GM12878 (cell line): ENCODE results near the gene SMO. TPM values are rescaled to one million over a fixed set of nuclear protein-coding genes. Genes with fewer than 3 reads are reported as not detected.

ENCODE experiments used
- ATAC-seq: fragments of 200-7000 bp; cut with Tn5 transposase; 3 replicates; pipeline ENCODE4 v1.9.1; 2020; ENCODE audit warnings: mild to moderate bottlenecking, moderate library complexity
- BruUV-seq: library from RNA; stranded (reverse); fragments of 400-500 nt; replicated peaks from 2 replicates; lab custom pipeline; 2021; lab: Mats Ljungman, UMichigan
- CTCF ChIA-PET: fragments of 300-600 bp; sonication (Branson Sonifier 250); formaldehyde crosslinking; extraction: SDS; loops from one replicate; lab custom pipeline; 2021; ENCODE audit warnings: inconsistent platforms; lab: Yijun Ruan, JAX
- POLR2A ChIA-PET: fragments of 350-600 bp; formaldehyde crosslinking; extraction: SDS; loops from one replicate; lab custom pipeline; 2021; ENCODE audit warnings: inconsistent platforms; lab: Charles Lee
- RAD21 ChIA-PET: fragments of 300-600 bp; sonication (Branson Sonifier 250); formaldehyde crosslinking; loops from one replicate; lab custom pipeline; 2023; ENCODE audit warnings: antibody characterized with exemption; ENCODE audit not compliant: unreplicated experiment; lab: Charles Lee
- SMC1A ChIA-PET: fragments of 300-600 bp; sonication (Branson Sonifier 250); formaldehyde crosslinking; loops from one replicate; lab custom pipeline; 2023; ENCODE audit not compliant: unreplicated experiment, uncharacterized antibody; lab: Charles Lee
- DNase-seq: peaks from one replicate; pipeline ENCODE4 v3.0.0-alpha.2; 2011; ENCODE audit warnings: low read depth, low spot score
- FAIRE-seq: peaks from 3 replicates; lab custom pipeline; 2011; peaks lifted over from hg19 to GRCh38; lab: Jason Lieb, UNC
- H2AFZ ChIP-seq: 2 replicates; pipeline ENCODE4 v1.6.0; 2011; ENCODE audit warnings: low read depth, low read length, control low read depth; ENCODE audit not compliant: control insufficient read depth
- H3K27ac ChIP-seq: 2 replicates; pipeline ENCODE4 v1.5.1; 2011; ENCODE audit warnings: control low read depth; ENCODE audit not compliant: control insufficient read depth, insufficient read depth
- H3K27me3 ChIP-seq, 2 experiments: replicated peaks in 1 of 2; 2 replicates each; pipeline versions ENCODE4 v1.6.0 to v1.6.1; 2011; ENCODE audit warnings: low read length in 1 of 2; ENCODE audit not compliant: control insufficient read depth in 2 of 2, insufficient read depth in 2 of 2
- H3K36me3 ChIP-seq, 2 experiments: 2 replicates each; pipeline ENCODE4 v1.5.1; 2011; ENCODE audit warnings: low read length in 1 of 2; ENCODE audit not compliant: control insufficient read depth in 2 of 2, insufficient read depth in 2 of 2
- H3K4me1 ChIP-seq: 2 replicates; pipeline ENCODE4 v1.6.1; 2011; ENCODE audit warnings: mild to moderate bottlenecking, low read length, moderate library complexity, mixed read lengths; ENCODE audit not compliant: control insufficient read depth, insufficient read depth
- H3K4me2 ChIP-seq: 2 replicates; pipeline ENCODE4 v1.6.0; 2011; ENCODE audit warnings: control low read depth; ENCODE audit not compliant: control insufficient read depth, insufficient read depth
- H3K4me3 ChIP-seq: fragments of 200-600 bp; sonication (generic); 2 replicates; pipeline ENCODE4 v1.5.1; 2016
- H3K79me2 ChIP-seq: 2 replicates; pipeline ENCODE4 v1.6.0; 2011; ENCODE audit warnings: low read length; ENCODE audit not compliant: control insufficient read depth, insufficient read depth
- H3K9ac ChIP-seq: 2 replicates; pipeline ENCODE4 v1.8.0; 2011; ENCODE audit warnings: low read length, control low read depth, mixed read lengths; ENCODE audit not compliant: control insufficient read depth, insufficient read depth
- H3K9me3 ChIP-seq: replicated peaks from 3 replicates; pipeline ENCODE4 v1.5.1; 2011; ENCODE audit warnings: mild to moderate bottlenecking, low read length; ENCODE audit not compliant: control insufficient read depth, insufficient read depth
- H4K20me1 ChIP-seq: 2 replicates; pipeline ENCODE4 v1.6.0; 2011; ENCODE audit not compliant: control insufficient read depth, insufficient read depth
- ATF2 ChIP-seq: IDR thresholded peaks from 2 replicates; pipeline ENCODE4 v1.6.1; 2012; ENCODE audit warnings: low read length, inconsistent platforms
- CBFB ChIP-seq: IDR thresholded peaks from 2 replicates; pipeline ENCODE4 v1.6.1; 2016; ENCODE audit warnings: antibody characterized with exemption, low read depth
- CBX5 ChIP-seq: sonication (generic); IDR thresholded peaks from 2 replicates; pipeline ENCODE4 v1.6.1; 2016; ENCODE audit warnings: low read depth, moderate library complexity, mild to moderate bottlenecking, inconsistent platforms
- CEBPB ChIP-seq, 2 experiments: fragments of 150-350 bp in 1 of 2; IDR thresholded peaks; 2 replicates each; pipeline ENCODE4 v1.6.1; 2012 to 2014; ENCODE audit warnings: low read depth in 2 of 2, low read length in 2 of 2, borderline replicate concordance in 1 of 2, inconsistent platforms in 1 of 2
- CHD4 ChIP-seq: fragments of 200-600 bp; sonication (generic); IDR thresholded peaks from 2 replicates; pipeline ENCODE4 v1.6.1; 2016; ENCODE audit warnings: mild to moderate bottlenecking
- EED ChIP-seq: sonication (generic); IDR thresholded peaks from 2 replicates; pipeline ENCODE4 v1.6.1; 2016; ENCODE audit warnings: antibody characterized with exemption, low read depth
- EZH2 ChIP-seq: IDR thresholded peaks from 2 replicates; pipeline ENCODE4 v1.6.1; 2012; ENCODE audit warnings: low read depth, mild to moderate bottlenecking, control low read depth, inconsistent platforms, low read length, borderline replicate concordance; ENCODE audit not compliant: control insufficient read depth
- FOS ChIP-seq: IDR thresholded peaks from 3 replicates; pipeline ENCODE4 v1.6.1; 2011; ENCODE audit warnings: borderline replicate concordance; ENCODE audit not compliant: insufficient read length; ENCODE audit errors: extremely low read depth
- MEF2A ChIP-seq: IDR thresholded peaks from 2 replicates; pipeline ENCODE4 v1.6.1; 2011; ENCODE audit warnings: low read depth, mild to moderate bottlenecking, low read length, moderate library complexity; ENCODE audit not compliant: insufficient read depth
- PAX5 ChIP-seq: IDR thresholded peaks from 2 replicates; pipeline ENCODE4 v1.6.1; 2011; ENCODE audit warnings: low read depth, low read length, borderline replicate concordance
- PAX8 ChIP-seq: fragments of 450-650 bp; IDR thresholded peaks from 2 replicates; pipeline ENCODE4 v1.6.1; 2017; ENCODE audit warnings: mild to moderate bottlenecking, moderate library complexity
- RAD51 ChIP-seq: fragments of 450-650 bp; IDR thresholded peaks from 2 replicates; pipeline ENCODE4 v1.6.1; 2016; ENCODE audit warnings: moderate library complexity, mild to moderate bottlenecking, inconsistent platforms
- RB1 ChIP-seq: fragments of 450-650 bp; formaldehyde crosslinking; IDR thresholded peaks from 2 replicates; pipeline ENCODE4 v1.6.1; 2017; ENCODE audit warnings: mild to moderate bottlenecking, borderline replicate concordance
- TCF3 ChIP-seq: IDR thresholded peaks from 2 replicates; pipeline ENCODE4 v1.6.1; 2012; ENCODE audit warnings: low read depth, mild to moderate bottlenecking, low read length, borderline replicate concordance; ENCODE audit not compliant: insufficient read depth
- ZNF274 ChIP-seq: IDR thresholded peaks from one replicate; pipeline ENCODE4 v1.8.0; 2011; ENCODE audit not compliant: insufficient read length, insufficient read depth
- ZSCAN29 ChIP-seq: fragments of 450-650 bp; IDR thresholded peaks from 2 replicates; pipeline ENCODE4 v1.6.1; 2017; ENCODE audit warnings: mild to moderate bottlenecking, moderate library complexity
- WGBS: methylation state at CpG from one replicate; pipeline ENCODE4 v1.1.6; 2016; ENCODE audit warnings: low lambda C conversion rate; ENCODE audit not compliant: insufficient replicate concordance, insufficient coverage; ENCODE audit errors: missing lambda C conversion rate; 5-methylcytosine and 5-hydroxymethylcytosine counted together
- in situ Hi-C: fragments of 300-500 bp; cut with MboI; formaldehyde crosslinking; loops from 9 replicates; pipeline ENCODE4 v1.14.3; 2018; ENCODE audit warnings: mixed read lengths
- intact Hi-C: fragments of 100-400 bp; cut with micrococcal nuclease; formaldehyde crosslinking; loops from one replicate; pipeline ENCODE4 v1.14.2; 2022; ENCODE audit not compliant: unreplicated experiment
- polyA plus RNA-seq, 11 experiments: library from polyadenylated mRNA; depleted of rRNA in 4 of 11; unstranded in 6 of 11; stranded (reverse) in 5 of 11; fragments of >200 nt; fragmentation: Nextera tagmentation in 4 of 11; fragmentation: Illumina TruSeq in 1 of 11; extraction: Ambion mirVana in 4 of 11; extraction: Trizol in 1 of 11; gene quantifications; 1 replicate in 1 of 11; 2 replicates in 10 of 11; pipeline versions ENCODE4 v1.2.1 to v1.2.3, GENCODE V29; 2011 to 2016; ENCODE audit warnings: inconsistent platforms in 2 of 11, missing spikeins in 2 of 11, low read depth in 1 of 11
- total RNA-seq, 4 experiments: library from RNA; depleted of rRNA in 3 of 4; stranded (reverse); fragments of >200 nt in 3 of 4; fragmentation: Illumina TruSeq in 1 of 4; extraction: Trizol in 1 of 4; gene quantifications; 2 replicates each; pipeline versions ENCODE4 v1.2.1 to v1.2.3, GENCODE V29; 2013 to 2021

The SMO gene
- total and polyA plus RNA-seq, 10 of the 15 experiments (the other 5 are each of a cell fraction or from before 2014, with no cell fraction given) = 0.40 to 11.2 (median 2.6) TPM

DNA sequence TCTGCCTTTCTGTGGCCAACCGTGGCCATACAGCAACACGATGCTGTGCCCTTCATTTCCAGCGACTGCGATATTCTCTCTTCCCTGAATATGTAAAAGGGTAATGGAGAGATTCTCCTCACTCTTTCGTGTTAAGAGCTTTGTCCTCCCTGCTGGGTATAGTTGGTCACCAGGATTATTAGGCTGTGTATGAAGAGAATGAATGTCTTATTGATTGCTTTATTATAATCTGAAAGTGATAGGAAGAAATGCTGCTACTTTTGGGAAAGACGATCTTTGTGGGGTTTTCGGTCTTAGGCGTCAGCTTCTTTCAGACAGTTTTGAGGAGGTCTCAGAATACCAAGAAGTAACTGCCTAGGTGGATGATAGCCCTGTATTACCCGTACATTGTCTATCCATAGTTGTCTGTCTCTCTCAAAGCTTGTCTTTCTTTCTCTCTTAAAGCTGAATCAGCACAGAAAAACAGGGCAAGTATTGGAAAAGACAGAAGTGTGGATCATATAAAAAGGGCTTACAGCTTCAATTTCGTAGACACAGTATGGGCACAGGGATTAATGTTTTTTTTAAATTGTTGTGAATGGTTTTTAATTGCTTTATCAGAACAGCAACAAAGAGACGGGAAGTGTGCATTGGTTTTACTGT is 37.6 kb downstream of the SMO start:
- Histone ChIP-seq H3K9me3 (no peaks in the 10 kb centered on the region), H3K27me3 (no peaks in the 10 kb centered on the region), H4K20me1 (no peaks in the 10 kb centered on the region), H3K4me1 (peaks cover 8% of the 10 kb centered on the region; the same call in 1 of the 2 replicates), H3K9ac (peak overlapping the region; percentile 64)
- intact Hi-C loops = loop anchor here (10.0 kb wide), 1 partner anchor 389 kb away; the partner anchor contains the start of gene NRF1
- ATAC-seq (no peak), DNase-seq (no peak)
- POLR2A ChIA-PET = interaction anchor here (1.1 kb wide), 1 partner anchor 208 kb away, joined by 3 read pairs; the partner anchor contains the start of gene STRIP2
- TF ChIP-seq EZH2 (no peak), ATF2 (no peak), EED (no peak), TCF3 (no peak), MEF2A (no peak), ZNF274 (no peak), RB1 (no peak), RAD51 (no peak), FOS (no peak), CBFB (no peak), PAX5 (no peak), CHD4 (no peak), CEBPB (IDR thresholded peaks at IDR 0.05; ENCODE audit: borderline replicate concordance in 1 of 2, low read depth in 2 of 2, low read length in 2 of 2) (no peak), PAX8 (no peak), CBX5 (no peak), ZSCAN29 (no peak)
- TF ChIP-seq, all 136 proteins: peak for 0
- peak overlapping the region; percentile 72 for H3K4me3 ChIP-seq
- no peaks in the 10 kb centered on the region; the same call in 1 of the 2 replicates for H3K79me2 ChIP-seq
- FAIRE-seq = no peak
- no peaks in the 10 kb centered on the region for H3K36me3 ChIP-seq
- H3K4me2 ChIP-seq = peak overlapping the region; percentile 91
- SMC1A ChIA-PET = interaction anchor here (0.7 to 3.5 kb wide), 7 partner anchors 12 to 144 kb away, joined by 3 to 29 read pairs (median 4); no protein-coding TSS in a partner anchor
- BruUV-seq = TSS peak; percentile 60
- CTCF ChIA-PET = interaction anchor here (0.7 to 9.7 kb wide), 11 partner anchors 8 to 343 kb away, joined by 3 to 185 read pairs (median 3); no protein-coding TSS in a partner anchor
- H2AFZ ChIP-seq = peak overlapping the region; percentile 89
- WGBS = 27% methylated on average over 11 of the region's 11 CpGs
- no peak overlapping the region for H3K27ac ChIP-seq
- in situ Hi-C loops = no loop called here
- RAD21 ChIA-PET = interaction anchor here (0.6 to 1.3 kb wide), 4 partner anchors 8 to 282 kb away, joined by 3 to 6 read pairs (median 4); no protein-coding TSS in a partner anchor
